HG02938 (cell line): ENCODE measurements around the gene COL5A1.
"Not testable (repeated sequence)": the region's sequence is repeated elsewhere in the genome, so short reads cannot be mapped to it uniquely, and the experiment has no call there.

Source experiments
- ATAC-seq: cut with Tn5 transposase; IDR thresholded peaks from one replicate; pipeline ENCODE4 v1.9.1; 2021; ENCODE audit warnings: mild to moderate bottlenecking, moderate library complexity; ENCODE audit not compliant: unreplicated experiment

The COL5A1 gene

GRCh38 chr9:134637696-134638501 is 3.7 kb upstream of the COL5A1 start:
- no peak for ATAC-seq

- no peak for ATAC-seq
Observed at GRCh38 chr9:134638502-134639090, 3.0 kb upstream of the COL5A1 start.

DNA sequence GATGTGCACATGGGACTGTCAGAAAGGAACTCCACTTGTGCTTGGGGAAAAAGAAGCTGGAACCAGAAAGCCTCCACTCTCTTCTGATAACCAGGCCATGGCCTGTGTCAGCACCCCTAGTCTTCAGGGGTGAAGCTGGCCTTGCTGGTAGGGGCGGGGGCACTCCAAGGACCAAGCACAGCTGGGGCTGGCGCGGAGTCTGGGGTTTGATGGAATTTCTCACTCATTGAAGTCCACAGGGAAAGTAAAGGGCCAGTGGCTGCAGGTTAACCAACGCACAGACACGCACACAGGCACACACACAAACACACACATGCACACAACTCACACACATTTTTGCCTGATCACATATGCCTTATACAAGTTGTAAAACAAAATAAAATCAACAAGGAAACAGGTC is 1.6 kb upstream of the COL5A1 start:
- ATAC-seq: no peak

GRCh38 chr9:134640506-134641172 is 964 bp upstream of the COL5A1 start:
- no peak for ATAC-seq

DNA sequence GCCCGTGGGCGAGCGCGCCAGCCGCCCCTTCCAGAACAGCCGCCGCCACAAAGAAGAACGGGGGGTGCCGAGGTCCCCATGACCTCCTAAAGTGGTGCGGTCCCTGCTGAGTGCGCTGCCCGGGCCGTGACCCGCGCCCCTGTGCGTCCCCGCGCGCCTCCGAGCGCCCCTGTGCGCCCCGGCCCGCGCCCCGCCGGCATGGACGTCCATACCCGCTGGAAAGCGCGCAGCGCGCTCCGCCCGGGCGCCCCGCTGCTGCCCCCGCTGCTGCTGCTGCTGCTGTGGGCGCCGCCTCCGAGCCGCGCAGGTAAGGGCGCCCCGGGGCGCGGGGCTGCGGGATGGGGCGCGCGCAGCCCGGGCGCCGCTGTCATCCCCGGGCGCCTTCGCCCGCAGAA is 384 bp downstream of the COL5A1 start:
- ATAC-seq: no peak

DNA sequence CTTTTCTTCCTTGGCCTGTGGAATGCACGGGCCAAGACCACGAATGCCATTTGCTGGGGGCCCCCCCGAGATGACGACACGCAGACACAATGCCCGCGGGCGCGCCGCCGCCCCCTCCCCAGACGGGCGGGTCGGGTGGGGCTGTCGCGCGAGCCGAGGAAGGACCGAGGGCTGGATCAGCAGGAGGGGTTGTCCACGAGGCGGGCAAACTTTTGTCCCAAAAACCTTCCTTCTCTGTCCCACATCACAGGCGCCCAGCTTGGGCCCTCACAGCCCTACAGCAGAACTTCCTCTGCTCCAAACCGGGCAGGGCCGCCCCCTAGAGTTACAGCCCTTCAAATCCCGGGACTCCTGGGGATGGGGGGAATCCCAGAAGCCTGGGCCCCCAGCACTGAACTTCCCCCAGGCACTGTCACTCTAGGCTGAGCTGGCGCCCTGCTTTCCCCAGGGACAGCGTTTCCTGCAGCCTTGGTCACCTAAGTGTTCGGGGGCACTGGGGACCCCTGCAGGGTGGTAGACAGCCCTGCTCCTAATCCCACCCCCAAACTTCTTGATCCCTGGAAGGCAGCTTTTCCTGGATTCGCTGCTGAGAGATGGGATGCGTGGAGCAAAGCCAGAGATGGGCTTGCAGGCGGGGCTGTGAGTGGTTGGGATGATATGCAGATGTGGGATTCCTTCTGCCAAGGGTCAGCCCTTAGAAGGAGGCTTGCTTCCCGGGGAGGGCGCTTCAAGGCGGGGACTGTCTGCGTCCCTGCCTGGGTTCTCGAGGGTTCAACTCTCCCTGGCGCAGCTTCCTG is 980 bp downstream of the COL5A1 start:
- ATAC-seq: no peak

DNA sequence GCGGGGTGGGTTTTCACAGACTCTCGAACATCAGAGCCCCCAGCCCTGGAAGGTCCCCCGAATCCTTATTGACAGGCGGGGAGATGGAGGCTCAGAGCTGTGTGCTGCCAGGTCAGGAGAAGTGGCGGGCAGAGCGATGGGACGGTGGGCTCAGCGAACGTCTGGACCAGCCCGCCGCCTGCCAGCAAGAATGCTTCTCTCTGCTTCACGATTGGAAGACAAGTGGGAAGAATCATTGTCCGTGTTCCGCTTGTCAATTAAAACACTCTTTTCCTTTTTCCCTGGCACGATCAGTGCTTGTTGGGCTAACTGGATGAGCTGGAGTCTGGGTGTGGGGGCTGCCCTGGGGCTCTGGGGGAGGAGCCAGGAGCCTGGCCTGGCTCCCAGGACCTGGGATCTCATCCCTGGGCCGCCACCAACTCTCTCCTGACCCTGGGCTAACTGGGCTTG is 1.6 kb downstream of the COL5A1 start:
- no peak for ATAC-seq

DNA sequence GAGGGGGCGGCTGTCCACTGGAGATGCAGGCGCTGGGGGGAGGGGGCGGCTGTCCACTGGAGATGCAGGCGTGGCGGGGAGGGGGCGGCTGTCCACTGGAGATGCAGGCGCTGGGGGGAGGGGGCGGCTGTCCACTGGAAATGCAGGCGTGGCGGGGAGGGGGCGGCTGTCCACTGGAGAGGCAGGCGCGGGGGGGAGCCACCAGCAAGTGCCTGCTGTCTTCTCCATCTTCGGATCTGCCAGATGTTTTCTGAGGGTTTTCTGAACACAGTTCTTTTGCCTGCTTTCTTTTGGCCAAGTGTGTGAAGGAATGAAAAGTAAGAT is 2.8 kb downstream of the COL5A1 start:
- ATAC-seq: not testable (repeated sequence)

GRCh38 chr9:134644725-134645606 is 3.4 kb downstream of the COL5A1 start:
- no peak for ATAC-seq

DNA sequence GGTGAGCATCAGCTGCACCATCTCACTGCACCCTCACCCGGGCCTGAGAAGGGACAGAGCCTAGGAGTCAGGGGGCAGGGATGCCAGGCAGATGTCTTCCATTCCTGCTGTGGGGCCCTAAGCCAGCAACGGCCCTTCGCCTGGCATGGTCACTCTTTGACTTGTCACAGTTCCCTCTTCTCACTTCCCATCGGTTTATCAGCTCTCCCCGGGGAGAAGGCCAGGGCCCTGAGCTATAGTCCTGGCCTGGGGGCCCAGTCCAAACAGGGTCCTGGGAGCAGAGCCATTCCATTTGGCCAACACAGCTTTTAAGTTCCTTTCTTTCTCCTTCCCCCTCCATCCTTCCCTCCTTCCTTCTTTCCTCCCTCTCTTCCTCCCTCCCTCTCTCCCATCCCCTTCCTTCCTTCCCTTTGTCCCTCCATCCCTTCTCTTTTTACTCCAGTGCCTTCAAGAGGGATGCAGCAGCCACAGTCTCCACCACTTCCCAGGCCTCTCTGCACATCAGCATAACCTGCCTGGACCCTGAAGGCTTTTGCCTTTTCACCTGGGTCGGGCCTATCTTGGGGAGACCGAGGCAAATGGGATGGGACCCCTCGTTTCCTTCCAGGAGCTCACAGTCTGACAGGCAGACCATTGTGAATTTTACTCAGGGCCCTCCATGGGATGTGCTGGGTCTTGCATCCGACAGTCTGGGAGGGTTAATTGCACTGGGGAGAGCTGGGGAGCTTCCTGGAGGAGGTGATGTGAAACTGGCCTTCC is 4.2 kb downstream of the COL5A1 start:
- no peak for ATAC-seq

- no peak for ATAC-seq
Observed at GRCh38 chr9:134647359-134648080, 5.9 kb downstream of the COL5A1 start.

- no peak for ATAC-seq
Observed at GRCh38 chr9:134648701-134649530, 7.3 kb downstream of the COL5A1 start.

DNA sequence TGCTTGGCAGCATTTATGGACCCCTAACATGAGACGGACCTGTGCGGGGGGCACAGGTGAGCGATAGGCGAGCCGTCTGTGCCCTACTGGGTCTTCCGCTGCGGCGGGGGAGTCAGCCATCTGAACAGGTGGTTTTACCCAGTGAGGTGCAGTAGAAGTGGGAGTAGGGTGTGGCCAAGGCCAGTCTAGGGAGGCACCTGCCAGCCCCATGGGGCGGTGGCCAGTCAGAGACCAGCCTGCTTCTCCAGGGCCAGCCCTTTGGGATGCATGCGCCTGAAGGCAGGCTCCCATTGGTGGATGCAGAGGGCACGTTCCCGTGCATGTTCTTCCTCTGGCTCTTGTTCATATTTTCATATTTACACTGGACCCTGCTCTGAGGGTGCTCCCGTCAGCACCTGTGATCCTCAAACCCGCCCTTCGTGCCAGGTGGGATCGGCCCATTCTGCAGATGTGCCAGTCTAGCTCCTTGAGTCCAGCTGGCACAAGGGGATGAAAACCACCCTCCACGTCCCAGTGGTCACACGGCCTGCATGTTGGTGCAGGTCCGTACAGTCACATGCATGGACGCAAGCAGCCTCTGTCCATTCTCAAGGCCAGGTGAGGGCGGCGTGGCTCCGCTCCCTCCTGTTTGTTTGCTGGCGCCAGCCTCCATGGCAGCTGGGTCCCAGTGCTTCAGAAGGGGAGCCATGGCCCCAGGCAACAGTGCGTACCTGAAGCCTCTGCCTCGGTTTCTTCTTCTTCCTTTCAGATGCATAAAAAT is 9.0 kb downstream of the COL5A1 start:
- no peak for ATAC-seq

- ATAC-seq: no peak
Observed at GRCh38 chr9:134651226-134651905, 9.8 kb downstream of the COL5A1 start.

DNA sequence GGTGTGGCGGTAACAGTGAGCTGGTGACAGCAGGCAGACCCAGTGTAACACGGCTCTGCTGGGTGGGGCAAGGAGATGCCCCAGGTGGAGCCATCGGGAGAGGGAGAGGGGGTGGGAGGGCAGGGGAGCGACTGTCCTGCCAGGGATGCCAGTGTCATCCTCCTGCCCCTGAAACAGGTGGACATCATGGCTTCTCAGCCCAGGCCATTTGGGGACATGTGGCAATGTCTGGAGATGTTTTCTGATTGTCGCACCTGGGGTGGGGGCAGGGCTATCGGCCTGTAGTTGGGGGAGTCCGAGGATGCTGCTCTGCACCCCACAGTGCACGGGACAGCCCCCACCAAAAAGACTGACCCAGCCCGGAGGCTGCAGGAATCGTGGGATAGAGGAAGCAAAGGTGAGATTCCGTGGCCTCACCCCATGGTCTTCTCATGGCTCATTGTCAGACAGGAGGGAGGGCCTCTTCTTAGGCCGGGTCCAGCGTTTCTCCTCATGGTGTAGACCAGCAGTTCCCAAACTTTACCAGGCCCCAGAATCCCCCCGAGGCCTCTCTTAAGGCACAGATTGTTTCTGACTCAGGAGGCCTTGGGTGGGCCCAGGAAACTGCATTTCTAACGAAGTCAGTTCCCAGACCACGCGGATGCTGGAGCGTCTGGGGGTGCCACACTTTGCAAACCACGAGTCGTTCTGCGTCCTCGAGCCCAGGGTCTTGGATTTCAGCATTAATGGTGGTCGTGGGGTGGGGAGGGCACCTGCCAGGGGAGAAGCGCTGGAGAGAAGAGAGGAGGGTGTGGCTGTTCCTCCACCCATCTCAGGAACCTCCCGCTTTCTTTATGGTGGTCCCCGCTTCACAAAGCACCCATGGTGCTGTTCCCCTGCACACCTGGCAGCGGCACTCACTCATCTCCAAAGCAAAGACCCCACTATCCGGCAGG is 11.0 kb downstream of the COL5A1 start:
- no peak for ATAC-seq
